ENCODE data around the gene MIER2.
"Not testable (repeated sequence)": the region's sequence is repeated elsewhere in the genome, so short reads cannot be mapped to it uniquely, and the experiment has no call there.

The MIER2 gene, protein sequence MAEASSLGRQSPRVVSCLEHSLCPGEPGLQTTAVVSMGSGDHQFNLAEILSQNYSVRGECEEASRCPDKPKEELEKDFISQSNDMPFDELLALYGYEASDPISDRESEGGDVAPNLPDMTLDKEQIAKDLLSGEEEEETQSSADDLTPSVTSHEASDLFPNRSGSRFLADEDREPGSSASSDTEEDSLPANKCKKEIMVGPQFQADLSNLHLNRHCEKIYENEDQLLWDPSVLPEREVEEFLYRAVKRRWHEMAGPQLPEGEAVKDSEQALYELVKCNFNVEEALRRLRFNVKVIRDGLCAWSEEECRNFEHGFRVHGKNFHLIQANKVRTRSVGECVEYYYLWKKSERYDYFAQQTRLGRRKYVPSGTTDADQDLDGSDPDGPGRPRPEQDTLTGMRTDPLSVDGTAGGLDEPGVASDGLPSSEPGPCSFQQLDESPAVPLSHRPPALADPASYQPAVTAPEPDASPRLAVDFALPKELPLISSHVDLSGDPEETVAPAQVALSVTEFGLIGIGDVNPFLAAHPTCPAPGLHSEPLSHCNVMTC

DNA sequence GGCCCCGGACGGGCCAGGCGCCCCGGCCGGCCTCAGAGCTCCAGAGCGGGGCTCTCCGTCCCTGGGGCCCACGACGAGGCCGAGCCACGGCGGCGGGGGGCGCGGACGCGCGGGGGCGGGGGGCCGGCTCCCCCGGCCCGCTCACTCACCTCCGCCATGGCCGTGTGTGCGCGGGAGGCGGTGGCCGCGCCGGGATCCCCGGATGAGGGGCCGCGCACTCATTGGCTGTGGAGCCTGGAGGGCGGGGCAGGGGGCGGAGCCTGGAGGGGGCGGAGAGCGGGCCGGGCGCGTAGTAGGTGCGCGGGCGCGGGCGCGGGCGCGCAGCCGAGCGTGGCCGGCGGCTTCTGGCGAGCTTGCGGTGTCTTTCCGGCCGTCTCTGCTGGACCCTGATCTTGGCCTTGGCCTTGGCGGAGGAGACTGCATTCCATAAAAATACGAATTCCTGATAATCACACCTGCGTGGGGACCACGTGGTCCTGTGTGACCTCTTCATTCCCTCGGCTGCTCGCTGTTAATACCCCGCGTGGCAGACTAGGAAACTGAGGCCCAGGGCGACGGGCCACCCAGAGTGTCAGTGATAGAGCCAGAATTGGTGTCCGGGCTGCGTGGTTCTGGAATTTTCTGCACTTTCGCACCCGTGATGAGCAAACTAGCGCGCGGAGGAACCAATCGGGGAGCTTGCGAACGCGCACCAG lies at the start of gene MIER2:
Gene MIER2 (minus strand): TSS at position 172 of the 695 bp plus-strand sequence. CDS start 14 bp downstream, at position 158.
- peak; percentile 97 for DNase-seq (ENCODE audit: low spot score)

DNA sequence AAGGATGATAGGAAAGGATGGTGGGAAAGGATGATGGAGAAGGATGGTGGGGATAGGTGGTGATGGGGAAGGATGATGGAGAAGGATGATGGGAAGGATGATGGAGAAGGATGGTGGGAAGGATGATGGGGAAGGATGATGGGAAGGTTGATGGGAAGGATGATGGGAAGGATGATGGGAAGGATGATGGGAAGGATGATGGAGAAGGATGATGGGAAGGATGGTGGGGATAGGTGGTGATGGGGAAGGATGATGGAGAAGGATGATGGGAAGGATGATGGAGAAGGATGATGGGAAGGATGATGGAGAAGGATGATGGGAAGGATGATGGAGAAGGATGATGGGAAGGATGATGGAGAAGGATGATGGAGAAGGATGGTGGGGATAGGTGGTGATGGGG lies 49.0 kb upstream of the MIER2 start:
- not testable (repeated sequence) for DNase-seq (ENCODE audit: low spot score)

DNA sequence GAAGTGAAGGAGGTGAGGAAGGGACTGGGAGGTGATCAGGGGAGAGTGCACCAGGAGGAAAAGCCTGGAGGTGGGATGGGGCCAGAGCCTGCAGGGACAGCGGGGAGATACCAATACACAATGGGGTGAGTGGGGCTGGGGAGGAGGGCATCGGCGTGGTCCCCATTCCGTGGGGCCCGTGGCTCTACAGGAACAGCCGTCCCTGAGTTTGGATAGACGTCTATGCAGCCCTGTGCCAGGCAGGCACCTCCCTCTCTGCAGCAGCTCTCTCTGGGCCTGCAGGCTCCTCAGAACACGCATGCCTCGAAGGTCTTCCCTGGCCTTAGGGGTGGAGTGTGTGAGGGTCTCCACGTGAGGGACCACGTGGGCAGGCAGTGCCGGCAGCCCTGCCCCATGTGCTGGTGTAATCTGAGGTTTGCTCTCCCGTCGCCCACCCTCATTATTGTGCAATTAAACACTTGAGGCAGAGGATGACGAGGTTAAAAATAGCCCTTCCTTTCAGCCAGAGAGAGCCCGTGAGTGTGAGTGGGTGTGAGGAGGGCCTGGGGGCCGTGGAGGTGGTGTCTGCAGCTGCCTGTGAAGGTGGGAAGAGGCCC lies 47.9 kb upstream of the MIER2 start:
- DNase-seq (ENCODE audit: low spot score): no peak

DNA sequence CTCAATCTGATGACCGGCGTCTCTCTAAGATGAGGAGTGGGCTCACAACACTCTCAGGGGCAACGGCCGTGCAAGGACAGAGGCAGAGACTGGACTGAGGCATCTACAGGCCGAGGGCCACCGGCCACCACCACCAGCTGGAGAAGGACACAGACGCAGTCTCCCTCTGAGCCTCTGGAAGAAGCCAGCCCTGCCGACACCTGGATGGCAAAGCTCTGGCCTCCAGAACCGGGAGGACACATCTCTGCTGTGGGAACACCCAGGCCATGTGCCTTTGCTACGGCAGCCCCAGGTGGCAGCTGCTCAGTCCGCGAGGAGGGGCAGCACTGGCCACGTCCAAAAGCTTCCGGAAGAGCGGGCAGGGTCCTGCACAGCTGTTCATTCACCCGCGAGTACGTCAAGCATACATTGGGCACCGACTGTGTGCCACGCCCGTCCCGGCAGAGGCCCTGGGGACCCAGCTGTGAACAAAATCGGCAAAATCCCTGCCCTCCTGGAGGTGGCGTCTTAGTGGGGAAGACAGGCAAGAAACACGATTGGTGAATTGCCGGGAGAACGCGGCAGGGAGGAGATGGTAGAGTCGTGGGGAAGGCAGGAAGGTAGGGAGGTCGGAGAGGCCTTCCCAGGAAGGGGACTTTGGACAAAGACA lies 47.3 kb upstream of the MIER2 start:
- no peak for DNase-seq (ENCODE audit: low spot score)

DNA sequence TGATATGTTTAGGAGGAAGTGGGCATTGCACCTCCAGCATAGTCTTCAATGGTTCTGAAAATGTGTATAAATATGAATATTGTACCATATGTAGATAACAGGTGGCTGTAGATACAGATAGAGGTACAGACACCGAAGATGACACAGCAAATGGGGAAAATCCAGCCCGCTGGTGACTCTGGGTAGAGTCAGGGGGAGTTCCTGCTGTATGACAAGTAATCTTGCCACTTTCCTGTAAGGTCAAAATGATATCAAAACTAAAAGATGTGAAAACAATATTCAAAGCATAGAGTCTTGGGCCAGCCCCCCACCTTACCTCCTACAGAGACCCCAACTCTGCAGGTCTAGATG lies 46.6 kb upstream of the MIER2 start:
- DNase-seq (ENCODE audit: low spot score): no peak

DNA sequence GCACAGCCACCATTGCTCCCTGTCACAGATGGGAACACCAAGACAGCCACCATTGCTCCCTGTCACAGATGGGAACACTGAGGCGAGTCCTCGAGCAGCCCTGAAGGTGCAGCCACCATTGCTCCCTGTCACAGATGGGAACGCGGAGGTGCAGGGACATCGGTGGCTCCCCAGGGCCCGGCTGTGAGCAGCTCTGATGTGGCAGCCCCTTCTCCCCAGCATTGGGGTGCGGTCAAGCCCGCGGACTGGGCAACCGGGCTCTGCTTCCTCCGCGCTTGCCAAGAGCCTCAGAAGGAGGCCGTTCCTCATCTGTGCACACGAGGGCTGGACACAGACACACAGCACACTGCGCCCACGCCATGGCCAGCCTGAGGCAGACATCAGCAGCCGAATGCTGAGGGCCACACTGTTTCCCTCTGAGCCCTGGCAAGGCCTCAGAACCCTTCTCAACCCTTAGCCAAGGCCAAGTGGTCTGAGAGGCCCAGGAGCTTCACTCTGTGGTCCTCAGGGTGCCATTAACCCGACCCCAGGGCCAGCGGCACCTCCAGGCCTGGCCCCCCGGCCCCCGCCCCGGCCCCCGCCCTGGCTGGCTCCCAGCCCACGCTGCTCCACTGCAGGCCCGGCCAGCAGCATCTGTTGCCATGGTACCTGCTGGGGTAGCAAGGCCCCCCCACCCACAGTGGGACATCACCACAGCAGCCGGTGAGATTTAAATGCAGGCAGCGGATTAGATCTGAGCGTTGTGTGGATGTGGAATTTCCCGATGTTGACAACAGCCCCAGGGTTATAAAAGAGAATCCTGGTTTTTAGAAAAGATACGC lies 46.0 kb upstream of the MIER2 start:
- no peak for DNase-seq (ENCODE audit: low spot score)

DNA sequence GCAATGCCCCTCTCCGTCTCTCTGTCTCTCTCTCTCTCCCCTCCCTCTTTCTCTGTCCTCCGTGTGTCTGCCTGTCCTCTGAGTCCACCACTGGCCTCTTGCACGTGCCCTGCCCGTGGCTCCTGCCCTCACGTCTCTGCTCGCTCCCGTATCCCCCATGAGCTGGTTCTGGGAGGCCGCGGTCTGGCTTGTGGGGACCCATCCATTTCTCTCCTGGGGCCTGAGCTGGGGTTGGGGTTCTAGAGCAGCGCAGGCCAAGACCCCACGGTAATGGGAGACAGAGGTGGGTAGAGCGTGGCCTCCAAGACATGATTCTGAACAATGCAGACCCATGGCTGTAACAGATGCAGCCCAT lies 45.3 kb upstream of the MIER2 start:
- no peak for DNase-seq (ENCODE audit: low spot score)

DNA sequence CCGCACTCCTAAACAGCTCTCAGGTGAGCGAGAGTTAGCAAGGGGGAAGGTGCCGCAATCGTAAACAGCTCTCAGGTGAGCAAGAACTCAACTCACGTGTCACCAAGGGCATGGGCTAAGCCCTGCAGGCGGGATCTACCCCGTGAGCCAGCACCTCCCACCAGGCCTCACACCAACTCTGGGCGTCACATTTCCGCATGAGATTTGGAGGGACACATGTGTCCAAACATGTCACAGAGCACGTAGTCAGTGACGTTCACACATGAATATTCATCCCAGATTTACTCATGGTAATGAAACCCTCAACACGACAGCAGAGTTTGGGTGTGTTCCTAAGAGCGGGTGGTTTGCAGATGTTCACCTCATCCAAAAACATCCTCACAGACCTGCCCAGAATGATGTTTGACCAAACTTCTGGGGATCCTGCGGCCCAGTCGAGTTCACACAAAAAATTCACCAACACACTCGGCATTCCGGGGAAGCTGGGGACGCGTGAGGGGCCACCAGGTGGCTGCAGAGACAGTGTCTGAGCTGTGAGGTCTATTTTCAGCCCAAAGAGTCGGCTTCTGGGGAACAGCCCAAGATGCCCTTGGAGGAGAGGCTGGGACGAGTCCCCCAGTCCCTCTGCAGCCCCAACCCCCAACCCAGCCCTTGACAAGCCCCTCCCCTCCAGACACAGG lies 44.8 kb upstream of the MIER2 start:
- no peak for DNase-seq (ENCODE audit: low spot score)

DNA sequence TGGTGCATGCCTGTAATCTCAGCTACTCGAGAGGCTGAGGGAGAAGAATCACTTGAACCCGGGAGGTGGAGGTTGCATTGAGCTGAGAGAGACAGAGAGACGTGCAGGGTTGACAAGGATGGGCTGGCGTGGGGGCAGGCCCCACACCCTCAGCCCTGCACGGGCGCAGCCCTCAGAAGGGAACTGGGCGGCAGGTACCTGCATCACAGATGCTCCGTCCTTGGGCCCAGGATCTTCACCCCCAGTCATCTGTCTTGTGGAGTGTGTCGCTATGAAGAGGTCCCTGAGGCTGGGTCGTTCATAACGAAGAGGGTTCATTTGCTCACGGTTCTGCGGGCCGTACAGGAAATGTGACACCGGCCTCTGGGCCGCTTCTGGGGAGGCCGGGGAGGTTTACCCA lies 44.1 kb upstream of the MIER2 start:
- no peak for DNase-seq (ENCODE audit: low spot score)

DNA sequence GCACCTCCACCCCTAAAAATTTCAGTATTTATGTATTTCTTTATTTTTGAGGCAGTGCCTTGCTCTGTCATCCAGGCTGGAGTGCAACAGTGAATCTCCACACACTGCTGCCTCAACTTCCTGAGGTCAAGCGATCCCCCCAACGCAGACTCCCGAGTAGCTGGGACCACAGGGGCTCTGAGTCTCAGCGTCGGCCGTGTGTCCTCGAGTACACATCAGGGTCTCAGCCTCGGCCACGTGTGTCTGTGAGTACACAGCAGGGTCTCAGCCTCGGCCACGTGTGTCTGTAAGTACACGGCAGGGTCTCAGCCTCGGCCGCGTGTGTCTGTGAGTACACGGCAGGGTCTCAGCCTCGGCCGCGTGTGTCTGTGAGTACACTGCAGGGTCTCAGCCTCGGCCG lies 43.2 kb upstream of the MIER2 start:
- DNase-seq (ENCODE audit: low spot score): no peak

DNA sequence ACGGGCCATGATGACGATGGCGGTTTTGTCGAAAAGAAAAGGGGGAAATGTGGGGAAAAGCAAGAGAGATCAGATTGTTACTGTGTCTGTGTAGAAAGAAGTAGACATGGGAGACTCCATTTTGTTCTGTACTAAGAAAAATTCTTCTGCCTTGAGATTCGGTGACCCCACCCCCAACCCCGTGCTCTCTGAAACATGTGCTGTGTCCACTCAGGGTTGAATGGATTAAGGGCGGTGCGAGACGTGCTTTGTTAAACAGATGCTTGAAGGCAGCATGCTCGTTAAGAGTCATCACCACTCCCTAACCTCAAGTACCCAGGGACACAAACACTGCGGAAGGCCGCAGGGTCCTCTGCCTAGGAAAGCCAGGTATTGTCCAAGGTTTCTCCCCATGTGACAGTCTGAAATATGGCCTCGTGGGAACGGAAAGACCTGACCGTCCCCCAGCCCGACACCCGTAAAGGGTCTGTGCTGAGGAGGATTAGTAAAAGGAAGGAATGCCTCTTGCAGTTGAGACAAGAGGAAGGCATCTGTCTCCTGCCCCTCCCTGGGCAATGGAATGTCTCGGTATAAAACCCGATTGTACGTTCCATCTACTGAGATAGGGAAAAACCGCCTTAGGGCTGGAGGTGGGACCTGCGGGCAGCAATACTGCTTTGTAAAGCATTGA lies 42.2 kb upstream of the MIER2 start:
- DNase-seq (ENCODE audit: low spot score): peak; percentile 53

DNA sequence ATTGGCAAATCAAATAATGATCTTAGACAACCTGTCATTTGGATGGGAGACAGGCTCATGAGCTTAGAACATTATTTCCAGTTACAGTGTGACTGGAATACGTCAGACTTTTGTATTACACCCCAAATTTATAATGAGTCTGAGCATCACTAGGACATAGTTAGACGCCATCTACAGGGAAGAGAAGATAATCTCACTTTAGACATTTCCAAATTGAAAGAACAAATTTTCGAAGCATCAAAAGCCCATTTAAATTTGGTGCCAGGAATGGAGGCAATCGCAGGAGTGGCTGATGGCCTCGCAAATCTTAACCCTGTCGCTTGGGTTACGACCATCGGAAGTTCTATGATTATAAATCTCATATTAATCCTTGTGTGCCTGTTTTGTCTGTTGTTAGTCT lies 41.6 kb upstream of the MIER2 start:
- DNase-seq (ENCODE audit: low spot score): not testable (repeated sequence)

DNA sequence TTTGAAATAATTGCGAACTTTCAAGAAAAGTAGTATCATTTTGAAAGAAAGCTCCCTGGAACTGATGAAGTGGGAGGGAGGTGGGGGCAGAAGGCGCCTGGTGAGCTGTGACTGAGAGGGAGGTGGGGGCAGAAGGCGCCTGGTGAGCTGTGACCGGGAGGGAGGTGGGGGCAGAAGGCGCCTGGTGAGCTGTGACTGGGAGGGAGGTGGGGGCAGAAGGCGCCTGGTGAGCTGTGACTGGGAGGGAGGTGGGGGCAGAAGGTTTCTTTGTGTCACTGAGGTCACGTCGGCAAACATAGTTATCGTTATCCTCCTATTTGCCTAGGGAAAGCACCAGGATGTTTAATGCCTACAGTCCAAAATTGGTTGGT lies 40.2 kb upstream of the MIER2 start:
- no peak for DNase-seq (ENCODE audit: low spot score)

DNA sequence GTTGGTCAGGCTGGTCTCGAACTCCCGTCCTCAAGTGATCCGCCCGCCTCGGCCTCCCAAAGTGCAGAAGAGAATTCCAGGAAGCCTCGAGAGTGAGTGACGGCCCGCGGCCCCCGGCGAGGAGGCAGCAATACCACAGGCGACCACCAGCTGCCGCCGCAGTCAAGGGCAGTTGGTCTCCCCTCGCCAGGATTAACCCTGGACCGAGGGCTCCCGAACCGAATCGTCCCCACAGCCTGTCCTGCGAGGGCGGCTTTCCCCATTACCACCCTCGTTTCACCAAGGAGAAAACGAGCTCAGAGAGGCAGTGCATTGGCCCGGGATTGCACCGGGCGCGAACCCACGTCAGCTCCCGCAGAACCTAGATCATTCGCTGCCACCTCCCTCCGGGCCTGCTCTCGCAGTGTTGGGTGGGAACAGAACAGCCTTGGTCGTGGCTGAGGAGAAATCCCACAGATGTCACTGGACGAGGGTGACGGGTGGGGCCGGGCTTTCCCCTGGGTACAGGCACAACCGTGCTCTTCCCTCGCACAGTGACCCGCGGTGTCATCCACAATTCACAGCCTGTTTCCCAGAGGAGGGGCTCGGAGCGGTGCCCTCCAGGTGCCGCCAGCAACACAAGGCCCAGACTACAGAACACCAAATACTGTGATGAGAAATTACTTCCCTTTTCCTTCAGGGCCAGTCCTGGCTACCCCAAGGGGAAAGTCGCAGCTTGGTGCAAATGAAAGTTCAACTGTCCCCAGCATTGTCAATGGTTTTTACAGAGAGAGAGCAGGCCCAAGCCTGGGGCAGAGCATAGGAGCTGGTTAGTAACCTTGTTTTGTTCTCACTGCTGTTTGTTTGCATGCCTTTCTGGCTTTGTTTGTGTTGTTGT lies 39.6 kb upstream of the MIER2 start:
- peak; percentile 82 for DNase-seq (ENCODE audit: low spot score)

DNA sequence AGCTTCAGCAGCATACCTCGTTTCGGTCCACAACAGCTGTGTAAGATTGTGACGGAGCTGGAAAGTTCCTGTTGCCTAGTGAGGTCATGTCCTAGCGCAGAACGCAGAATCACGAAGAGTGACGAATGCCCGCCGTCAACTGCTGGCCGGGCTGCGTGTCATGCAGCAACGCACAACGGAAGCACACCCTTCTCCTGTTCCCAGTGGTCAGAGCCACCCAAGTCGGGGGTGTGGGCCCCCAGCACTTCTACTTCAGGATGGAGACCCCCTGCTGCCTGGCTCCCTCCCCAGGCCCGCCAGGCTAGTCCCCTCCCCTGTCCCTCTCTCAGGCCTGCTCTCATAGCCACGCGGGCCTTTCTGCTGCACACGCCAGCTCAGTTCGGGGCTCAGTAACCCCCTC lies 38.4 kb upstream of the MIER2 start:
- peak; percentile 37 for DNase-seq (ENCODE audit: low spot score)

DNA sequence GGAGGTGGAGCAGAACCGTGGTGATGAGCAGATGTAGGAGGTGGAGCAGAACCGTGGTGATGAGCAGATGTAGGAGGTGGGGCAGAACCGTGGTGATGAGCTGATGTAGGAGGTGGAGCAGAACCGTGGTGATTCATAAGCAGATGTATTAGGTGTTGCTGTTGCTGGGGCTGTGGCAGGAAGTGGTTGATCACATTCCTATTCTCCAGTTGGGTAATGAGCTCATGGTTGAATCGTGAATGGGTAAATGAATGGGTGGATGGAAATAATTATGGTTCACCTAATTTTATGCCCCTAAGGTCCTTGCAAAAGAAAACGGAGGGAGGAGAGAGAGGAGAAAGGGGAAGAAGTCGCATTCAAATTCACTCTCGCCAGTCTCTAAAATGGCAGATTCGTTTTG lies 38.0 kb upstream of the MIER2 start:
- not testable (repeated sequence) for DNase-seq (ENCODE audit: low spot score)

DNA sequence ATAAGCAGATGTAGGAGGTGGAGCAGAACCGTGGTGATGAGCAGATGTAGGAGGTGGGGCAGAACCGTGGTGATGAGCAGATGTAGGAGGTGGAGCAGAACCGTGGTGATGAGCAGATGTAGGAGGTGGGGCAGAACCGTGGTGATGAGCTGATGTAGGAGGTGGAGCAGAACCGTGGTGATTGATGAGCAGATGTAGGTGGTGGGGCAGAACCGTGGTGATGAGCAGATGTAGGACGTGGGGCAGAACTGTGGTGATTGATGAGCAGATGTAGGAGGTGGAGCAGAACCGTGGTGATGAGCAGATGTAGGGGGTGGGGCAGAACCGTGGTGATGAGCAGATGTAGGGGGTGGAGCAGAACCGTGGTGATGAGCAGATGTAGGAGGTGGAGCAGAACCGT lies 37.3 kb upstream of the MIER2 start:
- DNase-seq (ENCODE audit: low spot score): not testable (repeated sequence)

DNA sequence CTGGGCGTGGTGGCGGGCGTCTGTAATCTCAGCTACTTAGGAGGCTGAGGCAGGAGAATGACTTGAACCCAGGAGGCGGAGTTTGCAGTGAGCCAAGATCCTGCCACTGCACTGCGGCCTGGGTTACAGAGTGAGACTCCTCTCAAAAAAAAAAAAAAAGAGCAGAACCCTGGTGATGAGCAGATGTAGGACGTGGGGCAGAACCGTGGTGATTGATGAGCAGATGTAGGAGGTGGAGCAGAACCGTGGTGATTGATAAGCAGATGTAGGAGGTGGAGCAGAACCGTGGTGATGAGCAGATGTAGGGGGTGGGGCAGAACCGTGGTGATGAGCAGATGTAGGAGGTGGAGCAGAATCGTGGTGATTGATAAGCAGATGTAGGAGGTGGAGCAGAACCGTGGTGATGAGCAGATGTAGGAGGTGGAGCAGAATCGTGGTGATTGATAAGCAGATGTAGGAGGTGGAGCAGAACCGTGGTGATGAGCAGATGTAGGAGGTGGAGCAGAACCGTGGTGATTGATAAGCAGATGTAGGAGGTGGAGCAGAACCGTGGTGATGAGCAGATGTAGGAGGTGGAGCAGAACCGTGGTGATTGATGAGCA lies 36.1 kb upstream of the MIER2 start:
- DNase-seq (ENCODE audit: low spot score): not testable (repeated sequence)

DNA sequence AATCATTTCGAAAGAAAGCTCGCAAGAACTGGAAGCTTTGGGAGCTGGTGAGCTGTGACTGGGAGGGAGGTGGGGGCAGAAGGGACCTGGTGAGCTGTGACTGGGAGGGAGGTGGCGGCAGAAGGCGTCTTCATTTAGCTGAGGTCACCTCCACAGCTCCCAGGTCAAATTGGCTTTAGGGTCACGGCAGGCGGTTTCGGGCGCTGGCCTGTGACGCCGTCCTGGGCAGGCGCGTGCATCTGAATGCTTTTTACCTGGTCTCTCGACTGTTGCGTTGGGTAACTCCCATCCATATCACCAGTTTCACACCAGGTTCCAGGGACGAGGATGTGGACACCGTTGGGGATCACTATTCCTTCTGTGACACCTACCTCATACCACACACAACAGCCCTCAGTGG lies 35.2 kb upstream of the MIER2 start:
- DNase-seq (ENCODE audit: low spot score): no peak
